ENCODE results near the gene C14orf180. TPM values are rescaled to one million over a fixed set of nuclear protein-coding genes. Genes with fewer than 3 reads are reported as not detected.

The C14orf180 gene
- total RNA-seq, 3 donors from 2014 or later, result 0.19 to 0.61 (median 0.54) TPM

DNA sequence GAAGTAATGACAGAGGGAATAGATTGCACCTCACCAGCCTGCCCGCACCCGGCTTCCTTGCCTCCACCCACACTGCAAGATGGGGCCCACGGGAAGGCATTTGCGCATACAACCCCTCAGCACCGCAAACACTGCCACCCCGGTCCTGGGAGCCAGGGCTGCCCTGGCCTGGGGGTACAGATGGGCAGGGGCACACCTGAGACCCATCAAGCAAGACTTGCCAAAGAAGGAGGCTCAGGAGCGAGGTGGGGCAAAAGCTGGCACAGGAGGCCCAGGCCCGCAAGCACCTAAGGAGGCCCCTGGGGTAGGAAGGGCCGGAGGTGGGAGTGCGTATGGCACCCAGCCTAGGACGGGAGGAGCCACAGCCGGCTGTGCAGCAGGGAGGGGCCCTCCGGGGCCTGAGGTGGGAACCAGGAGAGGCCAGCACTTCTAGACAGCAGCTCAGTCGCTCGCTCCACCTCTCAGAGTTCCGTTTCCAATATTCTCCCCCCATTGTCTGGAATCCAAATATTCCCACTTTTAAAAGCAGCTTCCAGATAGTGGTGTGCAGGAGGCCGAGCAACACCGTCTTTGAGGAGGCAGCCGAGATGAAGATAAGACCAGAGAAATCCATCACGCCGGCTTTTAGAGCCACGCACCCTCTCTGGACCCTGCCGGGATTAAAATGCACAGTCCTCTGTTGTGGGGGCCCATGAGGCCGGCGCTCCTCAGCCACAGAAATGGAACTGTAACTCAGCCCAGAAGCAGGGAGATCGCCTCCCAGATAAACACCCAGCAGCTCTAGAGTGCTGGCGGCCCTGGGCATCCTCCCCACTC is 12.2 kb upstream of the C14orf180 start:
- Histone ChIP-seq H3K4me1 (ENCODE audit: low read depth) (no peaks in the 10 kb centered on the region), H3K36me3 (ENCODE audit: low read depth) (no peaks in the 10 kb centered on the region), H3K9me3 (no peaks in the 10 kb centered on the region), H3K4me3 (no peak overlapping the region)
- ATAC-seq (no peak), DNase-seq (no peak)
- TF ChIP-seq, protein P1, sequence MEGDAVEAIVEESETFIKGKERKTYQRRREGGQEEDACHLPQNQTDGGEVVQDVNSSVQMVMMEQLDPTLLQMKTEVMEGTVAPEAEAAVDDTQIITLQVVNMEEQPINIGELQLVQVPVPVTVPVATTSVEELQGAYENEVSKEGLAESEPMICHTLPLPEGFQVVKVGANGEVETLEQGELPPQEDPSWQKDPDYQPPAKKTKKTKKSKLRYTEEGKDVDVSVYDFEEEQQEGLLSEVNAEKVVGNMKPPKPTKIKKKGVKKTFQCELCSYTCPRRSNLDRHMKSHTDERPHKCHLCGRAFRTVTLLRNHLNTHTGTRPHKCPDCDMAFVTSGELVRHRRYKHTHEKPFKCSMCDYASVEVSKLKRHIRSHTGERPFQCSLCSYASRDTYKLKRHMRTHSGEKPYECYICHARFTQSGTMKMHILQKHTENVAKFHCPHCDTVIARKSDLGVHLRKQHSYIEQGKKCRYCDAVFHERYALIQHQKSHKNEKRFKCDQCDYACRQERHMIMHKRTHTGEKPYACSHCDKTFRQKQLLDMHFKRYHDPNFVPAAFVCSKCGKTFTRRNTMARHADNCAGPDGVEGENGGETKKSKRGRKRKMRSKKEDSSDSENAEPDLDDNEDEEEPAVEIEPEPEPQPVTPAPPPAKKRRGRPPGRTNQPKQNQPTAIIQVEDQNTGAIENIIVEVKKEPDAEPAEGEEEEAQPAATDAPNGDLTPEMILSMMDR (IDR thresholded peaks at IDR 0.05), result no peak
- intact Hi-C loops (cut with DNase I, micrococcal nuclease), result loop anchor here in 1 of 2 donors (10.0 kb wide), 1 partner anchor 433 kb away; the partner anchor contains the start of gene KIF26A

DNA sequence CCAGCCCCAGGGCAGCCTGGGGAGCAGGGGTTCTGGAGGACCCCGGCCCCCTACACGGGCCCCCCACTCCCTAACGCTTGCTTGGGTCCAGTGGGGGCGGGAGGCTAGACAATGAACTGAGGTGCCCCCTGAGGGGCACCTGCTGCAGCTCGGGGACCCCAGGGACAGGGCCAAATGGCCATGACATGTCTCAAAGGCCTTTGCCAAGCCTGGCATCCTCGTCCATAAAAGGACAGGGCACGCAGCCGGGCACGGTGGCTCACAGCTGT is 11.7 kb upstream of the C14orf180 start:
- Histone ChIP-seq H3K4me3 (no peak overlapping the region), H3K36me3 (ENCODE audit: low read depth) (no peaks in the 10 kb centered on the region), H3K9me3 (no peaks in the 10 kb centered on the region), H3K4me1 (ENCODE audit: low read depth) (no peaks in the 10 kb centered on the region)
- TF ChIP-seq, protein P1 (IDR thresholded peaks at IDR 0.05), result no peak
- no peak for ATAC-seq
- intact Hi-C loops (cut with DNase I, micrococcal nuclease), result loop anchor here in 1 of 2 donors (10.0 kb wide), 1 partner anchor 433 kb away; the partner anchor contains the start of gene KIF26A
- DNase-seq, result no peak

DNA sequence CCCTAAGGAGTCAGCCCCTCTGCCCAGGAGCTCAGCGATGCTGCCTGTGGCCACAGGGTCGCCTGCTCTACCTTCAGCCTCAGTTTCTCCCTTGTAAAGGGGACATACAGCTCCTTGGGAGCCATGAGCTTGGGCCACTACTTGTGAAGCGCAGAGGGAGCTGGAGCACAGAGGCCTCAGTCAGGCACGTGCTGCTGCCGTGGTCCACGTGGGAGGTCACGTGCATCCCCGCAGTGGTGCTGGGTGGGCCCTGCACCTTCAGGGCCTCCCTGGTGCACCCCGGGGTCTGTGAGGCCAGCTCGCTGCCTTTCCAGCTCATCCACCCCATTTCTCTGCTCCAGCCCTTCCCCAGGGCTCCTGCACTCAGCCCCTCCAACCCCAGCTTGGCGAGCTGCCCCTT is 10.9 kb upstream of the C14orf180 start:
- H3K36me3 ChIP-seq (ENCODE audit: low read depth), result no peaks in the 10 kb centered on the region
- intact Hi-C loops (cut with DNase I, micrococcal nuclease), result loop anchor here in 1 of 2 donors (10.0 kb wide), 1 partner anchor 434 kb away; the partner anchor contains the start of gene KIF26A
- TF ChIP-seq, protein P1 (IDR thresholded peaks at IDR 0.05), result no peak

DNA sequence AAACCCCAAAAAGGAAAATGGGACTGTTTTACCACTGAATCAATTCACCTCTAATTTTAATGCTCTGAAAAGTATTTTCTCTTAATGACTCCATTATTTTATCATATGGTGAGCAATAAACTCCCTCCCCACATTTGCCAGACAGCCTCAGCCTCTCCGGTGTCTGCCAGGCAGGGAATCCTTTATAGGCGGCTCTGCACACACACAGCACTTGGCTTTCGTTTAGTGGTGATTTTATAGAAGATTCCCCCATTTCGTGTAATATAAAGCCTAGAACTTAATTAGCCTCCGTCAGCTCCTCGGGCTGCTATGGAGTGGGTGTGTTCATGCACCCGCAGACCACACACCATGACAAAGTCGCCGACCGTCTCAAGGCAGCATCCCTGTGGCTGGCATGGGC is 10.1 kb upstream of the C14orf180 start:
- no peaks in the 10 kb centered on the region for H3K36me3 ChIP-seq (ENCODE audit: low read depth)
- no peak for DNase-seq
- ATAC-seq, result no peak
- TF ChIP-seq, protein P1 (IDR thresholded peaks at IDR 0.05), result no peak
- H3K9me3 ChIP-seq, result no peaks in the 10 kb centered on the region
- intact Hi-C loops (cut with DNase I, micrococcal nuclease), result loop anchor here in 1 of 2 donors (10.0 kb wide), 1 partner anchor 435 kb away; the partner anchor contains the start of gene KIF26A
- no peaks in the 10 kb centered on the region for H3K4me1 ChIP-seq (ENCODE audit: low read depth)
- H3K4me3 ChIP-seq, result no peak overlapping the region

More for the DNA sequence above, 10.9 kb upstream of the C14orf180 start:
- no peak for ATAC-seq
- H3K4me3 ChIP-seq, result no peak overlapping the region
- H3K4me1 ChIP-seq (ENCODE audit: low read depth), result no peaks in the 10 kb centered on the region
- no peak for DNase-seq
- H3K9me3 ChIP-seq, result no peaks in the 10 kb centered on the region

DNA sequence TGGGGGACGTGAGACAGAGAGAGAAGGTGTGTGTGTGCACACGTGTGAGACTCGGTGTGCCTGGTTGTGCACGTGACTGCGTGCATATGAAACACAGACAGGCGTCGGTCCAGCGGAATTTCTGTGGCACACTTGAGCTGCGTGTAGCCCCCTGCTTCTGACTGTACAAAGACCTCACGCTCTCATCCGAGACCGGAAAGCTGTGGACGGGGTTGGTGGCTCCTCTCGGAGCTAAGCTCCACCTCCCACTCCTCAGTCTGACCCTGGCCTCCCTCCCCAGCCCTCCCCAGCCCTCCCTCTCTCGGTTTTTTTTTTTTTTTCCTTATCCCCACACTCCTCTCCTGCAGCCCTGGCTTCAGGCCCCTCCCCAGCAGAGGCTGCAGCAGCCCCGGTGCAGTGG is 8.3 kb upstream of the C14orf180 start:
- no peaks in the 10 kb centered on the region for H3K36me3 ChIP-seq (ENCODE audit: low read depth)
- intact Hi-C loops (cut with DNase I, micrococcal nuclease), result loop anchor here in 1 of 2 donors (10.0 kb wide), 1 partner anchor 496 kb away; no protein-coding TSS in a partner anchor
- H3K9me3 ChIP-seq, result no peaks in the 10 kb centered on the region
- H3K4me3 ChIP-seq, result no peak overlapping the region
- no peak for DNase-seq
- H3K4me1 ChIP-seq (ENCODE audit: low read depth), result peaks cover 4% of the 10 kb centered on the region
- TF ChIP-seq, protein P1 (IDR thresholded peaks at IDR 0.05), result no peak
- no peak for ATAC-seq

Measured in mucosa of descending colon (tissue), 3 donors.